KOPT-K1 (cell line): ENCODE data around the gene SPRY4.
"Not testable (repeated sequence)": the region's sequence is repeated elsewhere in the genome, so short reads cannot be mapped to it uniquely, and the experiment has no call there.

Source experiments
- H3K27ac ChIP-seq: fragments of 200-600 bp; sonication (generic); 2 replicates; pipeline ENCODE4 v1.5.1; 2016; ENCODE audit warnings: antibody characterized with exemption, mild to moderate bottlenecking, low read depth, low read length; ENCODE audit not compliant: poor library complexity, severe bottlenecking
- H3K36me3 ChIP-seq: fragments of 200-600 bp; sonication (generic); 2 replicates; pipeline ENCODE4 v1.5.1; 2017; ENCODE audit warnings: antibody characterized with exemption, mild to moderate bottlenecking, low read length, moderate library complexity; ENCODE audit not compliant: insufficient read depth
- H3K9me3 ChIP-seq: fragments of 200-600 bp; sonication (generic); 2 replicates; pipeline ENCODE4 v1.5.1; 2017; ENCODE audit warnings: antibody characterized with exemption, low read length, mild to moderate bottlenecking; ENCODE audit not compliant: insufficient read depth, poor library complexity, severe bottlenecking

The SPRY4 gene

GRCh38 chr5:142297786-142298185, 27.0 kb downstream of the SPRY4 start:
- not testable (repeated sequence) for H3K36me3 ChIP-seq, H3K9me3 ChIP-seq, H3K27ac ChIP-seq

GRCh38 chr5:142296914-142297417, 27.9 kb downstream of the SPRY4 start:
- no peak overlapping the region for H3K27ac ChIP-seq
- H3K9me3 ChIP-seq: no peaks in the 10 kb centered on the region
- H3K36me3 ChIP-seq: no peaks in the 10 kb centered on the region

- Histone ChIP-seq H3K9me3 (no peaks in the 10 kb centered on the region), H3K27ac (no peak overlapping the region)
Observed at GRCh38 chr5:142295960-142296860, 28.6 kb downstream of the SPRY4 start.

GRCh38 chr5:142295084-142295758, 29.6 kb downstream of the SPRY4 start:
- no peak overlapping the region for H3K27ac ChIP-seq
- H3K36me3 ChIP-seq: no peaks in the 10 kb centered on the region
- no peaks in the 10 kb centered on the region for H3K9me3 ChIP-seq

More at GRCh38 chr5:142295960-142296860, 28.6 kb downstream of the SPRY4 start:
- H3K36me3 ChIP-seq: no peaks in the 10 kb centered on the region

GRCh38 chr5:142293486-142293885, 31.3 kb downstream of the SPRY4 start:
- Histone ChIP-seq H3K27ac (no peak overlapping the region), H3K9me3 (no peaks in the 10 kb centered on the region), H3K36me3 (no peaks in the 10 kb centered on the region)

- H3K9me3 ChIP-seq: no peaks in the 10 kb centered on the region
- H3K27ac ChIP-seq: no peak overlapping the region
- H3K36me3 ChIP-seq: no peaks in the 10 kb centered on the region
Observed at GRCh38 chr5:142292808-142293207, 32.0 kb downstream of the SPRY4 start.

- H3K27ac ChIP-seq: no peak overlapping the region
- H3K9me3 ChIP-seq: no peaks in the 10 kb centered on the region
- no peaks in the 10 kb centered on the region for H3K36me3 ChIP-seq
Observed at GRCh38 chr5:142292249-142292648, 32.6 kb downstream of the SPRY4 start.

GRCh38 chr5:142290577-142291299, 34.1 kb downstream of the SPRY4 start:
- no peaks in the 10 kb centered on the region for H3K36me3 ChIP-seq
- H3K27ac ChIP-seq: no peak overlapping the region
- H3K9me3 ChIP-seq: no peaks in the 10 kb centered on the region

- no peaks in the 10 kb centered on the region for H3K9me3 ChIP-seq
- no peaks in the 10 kb centered on the region for H3K36me3 ChIP-seq
- no peak overlapping the region for H3K27ac ChIP-seq
Observed at GRCh38 chr5:142289708-142290576, 34.9 kb downstream of the SPRY4 start.

GRCh38 chr5:142287973-142288313, 36.9 kb downstream of the SPRY4 start:
- no peaks in the 10 kb centered on the region for H3K9me3 ChIP-seq
- no peak overlapping the region for H3K27ac ChIP-seq
- H3K36me3 ChIP-seq: no peaks in the 10 kb centered on the region

GRCh38 chr5:142287096-142287972, 37.5 kb downstream of the SPRY4 start:
- Histone ChIP-seq H3K27ac (no peak overlapping the region), H3K9me3 (no peaks in the 10 kb centered on the region)

GRCh38 chr5:142286111-142286510, 38.7 kb downstream of the SPRY4 start:
- Histone ChIP-seq H3K27ac (no peak overlapping the region), H3K36me3 (no peaks in the 10 kb centered on the region), H3K9me3 (no peaks in the 10 kb centered on the region)

More at GRCh38 chr5:142287096-142287972, 37.5 kb downstream of the SPRY4 start:
- H3K36me3 ChIP-seq: no peaks in the 10 kb centered on the region

- no peak overlapping the region for H3K27ac ChIP-seq
- no peaks in the 10 kb centered on the region for H3K36me3 ChIP-seq
- no peaks in the 10 kb centered on the region for H3K9me3 ChIP-seq
Observed at GRCh38 chr5:142283304-142283703, 41.5 kb downstream of the SPRY4 start.
